Activated T-helper 1 cell treated with anti-CD3 and anti-CD28 coated beads, Interleukin-2, amount 50 U/mL, for 16 hours (primary cell): Measurements from ENCODE around the gene MS4A18.

Experiments used
- DNase-seq, 2 donors: peaks; one replicate each; pipeline ENCODE4 v3.0.0-alpha.2; 2020; ENCODE audit warnings: low read depth in 1 of 2, low spot score in 1 of 2

MS4A18 gene

DNA sequence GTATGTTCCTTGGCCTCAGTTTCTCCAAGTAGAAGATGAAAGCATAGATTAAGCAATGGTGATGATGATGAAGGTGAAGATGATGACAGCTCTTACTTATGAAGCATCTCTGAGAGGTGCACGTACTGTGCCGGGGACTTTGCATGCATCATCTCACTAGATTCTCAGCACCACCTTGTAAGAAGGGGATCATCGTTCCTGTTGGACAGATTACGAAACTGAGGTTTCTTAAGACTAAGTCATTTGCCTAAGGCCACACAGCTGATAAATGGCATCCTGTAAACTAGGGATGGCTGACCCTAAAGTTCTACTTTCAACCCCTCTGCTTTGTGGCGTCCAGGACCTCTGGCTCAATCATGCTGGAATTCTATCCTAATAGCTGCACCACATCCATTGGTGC is 40.8 kb downstream of the MS4A18 start:
- no peak for DNase-seq

DNA sequence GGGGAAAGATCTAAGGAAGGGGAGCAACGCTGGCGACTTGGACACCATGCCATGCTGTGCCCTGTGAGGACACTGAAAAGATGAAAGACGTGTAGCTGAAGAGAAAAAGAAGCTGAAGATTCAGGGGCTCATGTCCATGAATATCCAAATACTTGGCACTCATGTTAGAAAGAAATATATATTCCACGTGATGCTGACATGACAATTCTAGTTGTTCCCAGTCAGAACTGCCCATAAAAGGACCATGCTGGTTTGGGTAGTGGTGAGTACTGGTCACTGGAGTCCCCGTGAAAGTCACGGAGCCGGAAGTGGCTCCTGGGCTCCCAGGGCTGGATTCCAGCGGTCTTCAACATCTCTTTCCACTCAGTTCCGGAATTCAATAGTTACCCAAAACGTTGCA is 42.0 kb downstream of the MS4A18 start:
- DNase-seq, result no peak

GRCh38 chr11:60767388-60767811 is 42.9 kb downstream of the MS4A18 start:
- no peak for DNase-seq

DNA sequence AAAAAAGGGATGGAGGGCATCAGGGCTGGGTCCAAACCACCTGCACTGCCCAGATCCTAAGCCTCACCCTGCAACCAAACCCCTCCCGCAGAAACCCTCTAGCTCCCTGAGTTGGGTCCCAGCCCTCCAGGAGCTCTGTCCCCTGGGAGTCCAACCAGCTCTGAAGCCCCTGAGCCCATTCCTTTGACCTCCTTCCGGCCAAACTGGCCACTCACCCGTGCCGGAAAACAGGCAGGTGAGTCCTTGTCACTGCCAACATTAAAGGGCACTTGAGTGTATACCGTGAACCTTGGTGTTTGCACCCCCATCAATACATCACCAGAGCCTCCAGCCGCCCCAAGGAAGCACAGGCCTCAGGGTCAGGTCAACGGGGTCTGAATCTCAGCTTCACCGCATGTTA is 43.7 kb downstream of the MS4A18 start:
- no peak for DNase-seq

GRCh38 chr11:60769273-60769672 is 44.8 kb downstream of the MS4A18 start:
- DNase-seq, result no peak

- DNase-seq, result no peak
Observed at GRCh38 chr11:60769811-60770210, 45.3 kb downstream of the MS4A18 start.

DNA sequence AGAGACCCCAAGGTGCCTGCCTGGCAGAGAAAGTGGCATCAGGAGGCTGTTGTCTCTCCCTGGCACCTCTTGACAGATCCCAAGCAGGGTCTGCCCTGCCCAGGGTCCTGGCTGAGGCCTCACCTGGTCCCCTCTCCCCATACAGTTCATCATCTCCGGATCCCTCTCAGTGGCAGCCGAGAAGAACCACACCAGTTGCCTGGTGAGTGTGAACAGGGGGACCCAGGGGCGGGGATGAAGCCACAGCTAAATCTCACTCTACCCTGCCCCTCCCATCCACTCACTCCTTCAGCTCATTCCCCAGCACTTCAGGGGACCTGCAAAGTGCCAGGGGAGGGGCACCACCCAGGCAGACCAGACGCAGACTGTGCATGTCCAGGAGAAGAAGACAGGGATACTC is 46.6 kb downstream of the MS4A18 start:
- no peak for DNase-seq

DNA sequence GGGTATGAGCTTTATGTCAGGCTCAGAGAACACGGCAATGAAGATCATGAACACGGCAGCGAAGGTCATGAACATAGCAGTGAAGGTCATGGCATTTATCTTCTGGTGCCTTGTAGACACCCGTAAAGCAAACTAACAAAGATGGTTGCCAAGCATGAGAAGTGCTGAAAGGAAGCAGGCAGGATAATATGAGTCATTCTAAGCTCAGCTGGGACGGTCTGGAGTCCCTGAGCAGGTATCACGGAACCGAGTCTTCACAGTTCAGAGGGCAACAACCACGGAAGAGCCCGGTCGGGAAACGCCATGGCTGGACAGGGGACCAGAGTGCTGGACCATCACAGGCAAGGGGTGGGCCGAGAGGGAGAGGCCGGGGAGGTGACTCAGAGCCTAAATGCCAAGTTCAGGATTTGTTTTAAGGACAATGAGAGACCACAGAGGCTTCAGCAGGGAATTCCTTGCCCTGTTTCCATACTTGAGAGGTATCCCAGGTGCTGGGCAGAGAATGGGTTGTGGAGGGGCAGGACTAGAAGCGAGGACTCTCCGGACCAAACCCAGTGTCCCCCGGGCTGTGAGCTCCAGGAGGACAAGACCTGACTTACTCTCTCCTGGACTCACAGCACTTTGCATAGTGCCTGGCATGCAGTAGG is 47.5 kb downstream of the MS4A18 start:
- no peak for DNase-seq

- DNase-seq, result no peak
Observed at GRCh38 chr11:60772666-60773065, 48.1 kb downstream of the MS4A18 start.

DNA sequence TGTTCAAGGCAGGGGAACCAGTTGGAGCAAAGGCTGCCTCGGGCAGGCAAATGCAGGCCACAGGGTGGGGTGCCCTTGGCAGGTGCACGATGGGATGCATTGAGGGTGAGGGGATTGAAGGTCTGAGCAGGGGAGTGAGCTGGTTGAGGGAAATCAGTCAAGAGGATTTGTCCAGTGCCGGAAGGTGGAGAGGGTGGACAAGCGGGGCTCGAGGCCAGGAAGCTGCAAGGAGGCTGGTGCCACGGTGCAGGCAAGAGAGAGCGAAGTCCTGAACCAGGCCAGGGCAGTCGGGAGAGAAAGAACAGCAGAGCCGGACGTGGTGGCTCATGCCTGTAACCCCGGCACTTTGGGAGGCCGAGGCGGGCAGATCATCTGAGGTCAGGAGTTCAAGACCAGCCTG is 50.2 kb downstream of the MS4A18 start:
- DNase-seq, result no peak

- DNase-seq, result peak; percentile 62 to 63
Observed at GRCh38 chr11:60775420-60775961, 51.0 kb downstream of the MS4A18 start.

- no peak for DNase-seq
Observed at GRCh38 chr11:60776167-60776566, 51.6 kb downstream of the MS4A18 start.

- no peak for DNase-seq
Observed at GRCh38 chr11:60777106-60777505, 52.6 kb downstream of the MS4A18 start.

DNA sequence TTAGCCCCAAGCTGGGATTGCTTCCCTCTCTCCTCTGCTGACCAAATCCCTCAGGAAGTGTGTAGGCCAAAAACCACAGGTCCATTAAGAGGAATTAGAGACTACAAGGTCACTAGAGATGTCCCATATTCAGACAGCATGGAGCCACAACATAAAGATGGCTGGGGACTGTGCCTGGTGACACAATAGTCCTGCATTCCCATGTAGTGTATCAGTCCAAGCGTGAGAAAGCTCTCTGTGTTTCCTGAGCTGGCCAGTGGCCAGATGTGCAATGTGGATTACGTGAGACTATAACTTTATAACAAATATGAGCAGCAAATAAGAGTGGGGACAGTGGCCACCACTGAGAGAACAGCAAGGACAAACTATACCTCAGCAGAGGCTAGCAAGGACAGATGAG is 53.1 kb downstream of the MS4A18 start:
- DNase-seq, result no peak

DNA sequence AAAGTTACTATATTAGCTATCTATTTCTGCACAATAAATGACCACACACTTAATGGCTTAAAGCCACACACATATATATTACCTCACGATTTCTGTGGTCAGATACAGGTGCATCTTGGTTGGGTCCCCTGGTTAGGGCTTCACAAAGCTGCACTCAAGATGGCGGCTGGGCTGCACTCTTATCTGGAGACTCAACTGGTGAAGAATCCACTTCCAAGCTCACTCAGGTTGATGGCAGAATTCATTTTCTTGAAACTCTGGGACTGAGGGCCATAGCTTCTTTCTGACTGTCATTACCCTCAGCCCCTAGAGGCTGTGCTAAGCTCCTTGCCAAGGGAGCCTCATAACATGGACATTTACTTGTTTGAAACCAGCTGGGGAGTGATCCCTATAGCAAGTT is 55.5 kb downstream of the MS4A18 start:
- no peak for DNase-seq

DNA sequence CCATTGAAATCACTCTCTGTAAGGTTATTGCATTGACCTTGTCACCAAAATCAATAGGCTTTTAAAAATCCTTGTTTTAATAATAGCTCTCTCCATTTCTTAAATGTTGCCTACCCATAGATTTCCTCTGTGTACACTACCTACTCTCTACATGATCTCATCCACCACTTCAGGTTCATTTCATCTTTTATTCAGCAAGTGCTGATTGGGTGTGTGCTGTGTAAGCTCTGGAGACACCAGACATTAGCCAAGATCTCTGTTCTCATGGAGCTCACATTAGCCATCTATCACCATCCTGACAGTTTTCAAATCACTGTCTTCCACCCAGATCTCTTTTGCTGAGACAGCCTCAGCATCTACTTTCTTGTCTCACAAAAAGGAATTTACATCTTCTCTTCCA is 56.3 kb downstream of the MS4A18 start:
- DNase-seq, result no peak

GRCh38 chr11:60781286-60781980 is 56.9 kb downstream of the MS4A18 start:
- no peak for DNase-seq

DNA sequence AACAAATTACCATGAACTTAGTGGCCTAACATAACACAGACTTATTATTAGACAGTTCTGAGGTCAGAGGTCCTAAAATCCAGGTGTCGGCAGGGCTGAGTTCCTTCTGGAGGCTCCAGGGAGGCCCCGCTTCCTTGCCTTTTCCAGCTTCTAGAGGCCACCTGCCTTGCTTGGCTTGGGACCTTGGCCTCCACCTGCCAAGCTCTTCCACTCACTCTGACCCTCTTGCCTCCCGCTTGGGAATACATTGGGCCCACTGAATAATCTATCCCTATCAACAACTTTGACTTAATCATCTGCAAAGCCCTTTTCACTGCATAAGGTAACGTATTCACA is 57.4 kb downstream of the MS4A18 start:
- DNase-seq, result no peak

GRCh38 chr11:60782393-60783140 is 58.0 kb downstream of the MS4A18 start:
- DNase-seq, result no peak

DNA sequence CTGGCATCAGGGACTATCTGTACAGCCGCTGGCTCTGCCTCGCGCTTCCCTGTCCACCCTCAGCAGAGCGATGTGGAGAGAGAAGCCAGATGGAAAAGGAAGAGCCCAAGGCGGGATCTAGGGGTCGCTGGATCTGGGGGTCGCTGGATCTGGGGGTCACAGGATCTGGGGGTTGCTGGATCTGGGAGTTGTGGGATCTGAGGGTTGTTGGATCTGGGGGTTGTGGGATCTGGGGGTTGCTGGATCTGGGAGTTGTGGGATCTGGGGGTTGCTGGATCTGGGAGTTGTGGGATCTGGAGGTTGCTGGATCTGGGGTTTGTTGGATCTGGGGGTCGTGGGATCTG is 58.6 kb downstream of the MS4A18 start:
- DNase-seq, result no peak

- DNase-seq, result no peak
Observed at GRCh38 chr11:60783911-60784310, 59.4 kb downstream of the MS4A18 start.

DNA sequence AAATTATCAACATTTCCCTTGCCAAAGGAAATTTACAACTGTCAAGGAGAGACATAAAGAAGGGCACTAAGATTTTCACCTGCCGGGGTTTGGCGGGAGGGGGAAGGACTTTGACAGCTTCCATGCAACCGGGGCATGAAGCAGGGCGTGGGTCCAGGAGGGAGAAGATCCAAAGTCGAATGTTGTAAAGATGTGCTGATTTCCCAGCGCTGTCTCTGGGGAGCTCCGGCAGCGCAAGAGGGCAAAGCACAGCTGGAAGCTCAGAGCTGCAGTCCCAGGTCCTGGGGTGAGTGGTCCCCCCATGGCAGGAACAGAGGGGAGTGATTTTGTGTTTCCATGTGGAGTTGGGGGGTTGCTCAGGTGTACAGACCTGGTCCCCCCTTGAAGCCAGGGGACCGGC is 60.6 kb downstream of the MS4A18 start, which contains the start of gene MS4A10:
Gene MS4A10, plus strand, starts transcription at position 198 of the 400 bp plus-strand sequence. CDS start 5,003 bp downstream, outside the sequence.
- no peak for DNase-seq
